ENCODE data around the gene BBS12. TPM values are rescaled to one million over a fixed set of nuclear protein-coding genes. Genes with fewer than 3 reads are reported as not detected.

The BBS12 gene
- total and polyA plus RNA-seq, 9 of the 15 experiments (the other 6 are each of a cell fraction or from before 2014, with no cell fraction given), result 2.7 to 6.5 (median 3.3) TPM

DNA sequence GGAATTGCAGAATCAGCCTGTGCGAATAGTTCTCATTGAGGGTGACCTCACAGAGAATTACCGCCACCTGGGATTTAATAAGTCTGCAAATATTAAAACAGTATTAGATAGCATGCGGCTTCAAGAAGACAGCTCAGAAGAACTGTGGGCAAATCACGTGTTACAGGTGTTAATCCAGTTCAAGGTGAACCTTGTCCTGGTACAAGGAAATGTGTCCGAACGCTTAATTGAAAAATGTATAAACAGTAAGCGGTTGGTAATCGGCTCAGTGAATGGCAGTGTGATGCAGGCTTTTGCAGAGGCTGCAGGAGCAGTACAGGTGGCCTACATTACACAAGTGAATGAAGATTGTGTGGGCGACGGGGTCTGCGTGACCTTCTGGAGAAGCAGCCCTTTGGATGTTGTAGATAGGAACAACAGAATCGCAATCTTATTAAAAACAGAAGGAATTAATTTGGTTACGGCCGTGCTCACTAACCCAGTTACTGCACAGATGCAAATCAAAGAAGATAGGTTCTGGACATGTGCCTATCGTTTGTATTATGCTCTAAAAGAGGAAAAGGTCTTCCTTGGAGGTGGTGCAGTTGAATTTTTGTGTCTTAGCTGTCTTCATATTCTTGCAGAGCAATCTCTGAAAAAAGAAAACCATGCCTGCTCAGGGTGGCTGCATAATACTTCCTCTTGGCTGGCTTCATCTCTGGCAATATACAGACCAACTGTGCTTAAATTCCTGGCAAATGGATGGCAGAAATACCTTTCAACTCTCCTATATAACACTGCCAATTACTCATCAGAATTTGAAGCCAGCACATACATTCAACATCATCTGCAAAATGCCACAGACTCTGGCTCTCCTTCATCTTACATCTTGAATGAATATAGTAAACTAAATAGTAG lies 10.7 kb downstream of the BBS12 start:
- no peak overlapping the region for H3K4me2 ChIP-seq (ENCODE audit: insufficient read depth, low read length)

More for the DNA sequence above, 10.7 kb downstream of the BBS12 start:
- Histone ChIP-seq H4K20me1 (replicated peaks; ENCODE audit: control insufficient read depth, insufficient read depth, low read length) (no peaks in the 10 kb centered on the region), H3K36me3 (ENCODE audit: control insufficient read depth, insufficient read depth, low read length) (peaks cover 20% of the 10 kb centered on the region; the same call in 2 of the 3 replicates), H3K27ac (ENCODE audit: extremely low read depth, low read depth, low read length) (no peak overlapping the region), H3K4me1 (replicated peaks in 1 of 2; ENCODE audit: control insufficient read depth in 2 of 2, insufficient read depth in 2 of 2, low read length in 2 of 2) (peaks cover 0 to 21% of the 10 kb centered on the region in 2 experiments; a peak in 3 of 5 replicates), H3K4me3 (no peak overlapping the region), H3K9ac (ENCODE audit: insufficient read depth in 1 of 2, low read depth in 2 of 2, low read length in 2 of 2) (no peak overlapping the region), H3K27me3 (ENCODE audit: control insufficient read depth in 2 of 2, insufficient read depth in 2 of 2, low read length in 2 of 2) (no peaks in the 10 kb centered on the region), H3K9me1 (ENCODE audit: control insufficient read depth, insufficient read depth, low read length) (no peaks in the 10 kb centered on the region), H3K79me2 (ENCODE audit: control insufficient read depth, insufficient read depth, low read length) (no peaks in the 10 kb centered on the region), H2AFZ (ENCODE audit: low read depth, low read length) (no peak overlapping the region), H3K9me3 (replicated peaks; ENCODE audit: control insufficient read depth, insufficient read depth, low read depth, low read length) (peaks cover 10% of the 10 kb centered on the region)
- FAIRE-seq (no peak), DNase-seq (ENCODE audit: extremely low read depth in 1 of 4, low spot score in 3 of 4) (no peak), ATAC-seq (no peak)
- intact Hi-C loops (cut with micrococcal nuclease) (no loop called here), in situ Hi-C loops (cut with MboI) (no loop called here)
- ChIA-PET CTCF (ENCODE audit: low intra/inter-chr PET ratio) (no interaction called here), POLR2A (interaction anchor here (1.1 kb wide), 1 partner anchor 11 kb away, joined by 10 read pairs; the partner anchor contains the start of gene BBS12)
- no peak for TF ChIP-seq MTA3 (IDR thresholded peaks at IDR 0.05; ENCODE audit: borderline replicate concordance)
- TF ChIP-seq COPS2 (conservative IDR thresholded peaks at IDR 0.05), result no peak
- TF ChIP-seq CSDE1 (IDR thresholded peaks at IDR 0.05), result no peak
- no peak for TF ChIP-seq U2AF2 (optimal IDR thresholded peaks at IDR 0.05; ENCODE audit: low read depth, low read length)
- TF ChIP-seq, protein P1, sequence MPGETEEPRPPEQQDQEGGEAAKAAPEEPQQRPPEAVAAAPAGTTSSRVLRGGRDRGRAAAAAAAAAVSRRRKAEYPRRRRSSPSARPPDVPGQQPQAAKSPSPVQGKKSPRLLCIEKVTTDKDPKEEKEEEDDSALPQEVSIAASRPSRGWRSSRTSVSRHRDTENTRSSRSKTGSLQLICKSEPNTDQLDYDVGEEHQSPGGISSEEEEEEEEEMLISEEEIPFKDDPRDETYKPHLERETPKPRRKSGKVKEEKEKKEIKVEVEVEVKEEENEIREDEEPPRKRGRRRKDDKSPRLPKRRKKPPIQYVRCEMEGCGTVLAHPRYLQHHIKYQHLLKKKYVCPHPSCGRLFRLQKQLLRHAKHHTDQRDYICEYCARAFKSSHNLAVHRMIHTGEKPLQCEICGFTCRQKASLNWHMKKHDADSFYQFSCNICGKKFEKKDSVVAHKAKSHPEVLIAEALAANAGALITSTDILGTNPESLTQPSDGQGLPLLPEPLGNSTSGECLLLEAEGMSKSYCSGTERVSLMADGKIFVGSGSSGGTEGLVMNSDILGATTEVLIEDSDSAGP (CRISPR knock-in tag; IDR thresholded peaks at IDR 0.05), result no peak
- TF ChIP-seq, protein P2, sequence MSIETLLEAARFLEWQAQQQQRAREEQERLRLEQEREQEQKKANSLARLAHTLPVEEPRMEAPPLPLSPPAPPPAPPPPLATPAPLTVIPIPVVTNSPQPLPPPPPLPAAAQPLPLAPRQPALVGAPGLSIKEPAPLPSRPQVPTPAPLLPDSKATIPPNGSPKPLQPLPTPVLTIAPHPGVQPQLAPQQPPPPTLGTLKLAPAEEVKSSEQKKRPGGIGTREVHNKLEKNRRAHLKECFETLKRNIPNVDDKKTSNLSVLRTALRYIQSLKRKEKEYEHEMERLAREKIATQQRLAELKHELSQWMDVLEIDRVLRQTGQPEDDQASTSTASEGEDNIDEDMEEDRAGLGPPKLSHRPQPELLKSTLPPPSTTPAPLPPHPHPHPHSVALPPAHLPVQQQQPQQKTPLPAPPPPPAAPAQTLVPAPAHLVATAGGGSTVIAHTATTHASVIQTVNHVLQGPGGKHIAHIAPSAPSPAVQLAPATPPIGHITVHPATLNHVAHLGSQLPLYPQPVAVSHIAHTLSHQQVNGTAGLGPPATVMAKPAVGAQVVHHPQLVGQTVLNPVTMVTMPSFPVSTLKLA (conservative IDR thresholded peaks at IDR 0.05), result no peak
- no peak for TF ChIP-seq FUS (optimal IDR thresholded peaks at IDR 0.05; ENCODE audit: low read depth, low read length)
- TF ChIP-seq FOXM1 (IDR thresholded peaks at IDR 0.05; ENCODE audit: low read depth), result no peak
- no peak for TF ChIP-seq FOXM1 (CRISPR knock-in tag; IDR thresholded peaks at IDR 0.05; ENCODE audit: low read depth)
- TF ChIP-seq, protein P3, sequence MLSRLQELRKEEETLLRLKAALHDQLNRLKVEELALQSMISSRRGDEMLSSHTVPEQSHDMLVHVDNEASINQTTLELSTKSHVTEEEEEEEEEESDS (CRISPR knock-in tag; IDR thresholded peaks at IDR 0.05), result no peak
- TF ChIP-seq MYNN (IDR thresholded peaks at IDR 0.05), result no peak
- no peak for TF ChIP-seq MYNN (CRISPR knock-in tag; IDR thresholded peaks at IDR 0.05)
- no peak for TF ChIP-seq EP400 (IDR thresholded peaks at IDR 0.05)
- TF ChIP-seq ESRRB (CRISPR knock-in tag; IDR thresholded peaks at IDR 0.05; ENCODE audit: borderline replicate concordance), result no peak
- no peak for TF ChIP-seq MTF1 (CRISPR knock-in tag; IDR thresholded peaks at IDR 0.05; ENCODE audit: borderline replicate concordance)
- TF ChIP-seq, protein P4, sequence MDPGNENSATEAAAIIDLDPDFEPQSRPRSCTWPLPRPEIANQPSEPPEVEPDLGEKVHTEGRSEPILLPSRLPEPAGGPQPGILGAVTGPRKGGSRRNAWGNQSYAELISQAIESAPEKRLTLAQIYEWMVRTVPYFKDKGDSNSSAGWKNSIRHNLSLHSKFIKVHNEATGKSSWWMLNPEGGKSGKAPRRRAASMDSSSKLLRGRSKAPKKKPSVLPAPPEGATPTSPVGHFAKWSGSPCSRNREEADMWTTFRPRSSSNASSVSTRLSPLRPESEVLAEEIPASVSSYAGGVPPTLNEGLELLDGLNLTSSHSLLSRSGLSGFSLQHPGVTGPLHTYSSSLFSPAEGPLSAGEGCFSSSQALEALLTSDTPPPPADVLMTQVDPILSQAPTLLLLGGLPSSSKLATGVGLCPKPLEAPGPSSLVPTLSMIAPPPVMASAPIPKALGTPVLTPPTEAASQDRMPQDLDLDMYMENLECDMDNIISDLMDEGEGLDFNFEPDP (CRISPR knock-in tag; IDR thresholded peaks at IDR 0.05), result no peak
- TF ChIP-seq TCF3 (CRISPR knock-in tag; IDR thresholded peaks at IDR 0.05), result no peak
- TSS peak; percentile 23 for BruUV-seq (replicated peaks)
- WGBS (ENCODE audit: insufficient coverage, low coverage, missing lambda C conversion rate), result 80% methylated on average over 15 of the region's 15 CpGs

Measured in K562 (cell line).